Inferior parietal cortex (tissue), 1 donor: ENCODE data around the gene PTBP3.
"Not testable (repeated sequence)": the region's sequence is repeated elsewhere in the genome, so short reads cannot be mapped to it uniquely, and the experiment has no call there.

Experiments
- DNase-seq: peaks from one replicate; pipeline ENCODE4 v3.0.0-alpha.2; 2016; ENCODE audit errors: extremely low spot score

The PTBP3 gene

DNA sequence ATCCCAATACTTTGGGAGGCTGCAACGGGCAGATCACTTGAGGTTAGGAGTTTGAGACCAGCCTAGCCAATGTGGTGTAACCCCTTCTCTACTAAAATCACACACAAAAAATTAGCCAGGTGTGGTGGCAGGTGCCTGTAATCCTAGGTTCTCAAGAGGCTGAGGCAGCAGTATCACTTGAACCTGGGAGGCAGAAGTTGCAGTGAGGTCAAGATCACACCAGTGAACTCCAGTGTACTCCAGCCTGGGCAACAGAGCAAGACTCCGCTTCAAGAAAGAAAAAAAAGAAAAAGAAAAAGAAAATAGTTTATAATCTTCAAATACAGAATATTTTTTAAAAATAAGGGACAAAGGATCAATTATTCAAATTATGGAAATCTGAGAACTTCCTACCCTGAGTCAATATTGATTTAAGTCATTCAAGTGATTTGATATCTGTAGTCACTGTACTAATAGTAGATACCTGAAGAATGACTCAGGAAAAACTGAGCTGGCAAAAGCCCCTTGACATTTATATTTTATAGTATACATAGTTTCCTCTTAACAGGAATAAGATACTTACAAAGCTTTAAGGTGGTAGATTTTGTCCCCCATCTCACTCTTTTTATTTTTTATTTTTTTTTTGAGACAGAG lies 61.8 kb downstream of the PTBP3 start:
- DNase-seq, result no peak

DNA sequence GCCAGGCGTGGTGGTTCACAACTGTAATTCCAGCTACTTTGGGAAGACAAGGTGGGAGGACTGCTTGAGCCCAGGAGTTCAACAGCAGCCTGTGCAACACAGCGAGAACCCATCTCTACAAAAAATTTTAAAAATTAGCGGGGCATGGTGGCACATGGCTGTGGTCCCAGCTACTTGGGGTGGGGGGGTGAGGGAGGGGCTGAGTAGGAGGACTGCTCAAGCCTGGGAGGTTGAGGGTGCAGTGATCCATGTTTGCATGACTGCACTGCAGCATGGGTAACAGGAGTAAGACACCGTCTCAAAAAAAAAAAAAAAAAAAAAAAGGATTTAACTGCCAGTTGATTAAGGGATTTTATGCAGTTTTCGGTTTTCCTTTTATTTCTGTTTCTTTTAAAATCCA lies 65.0 kb downstream of the PTBP3 start:
- DNase-seq, result no peak

DNA sequence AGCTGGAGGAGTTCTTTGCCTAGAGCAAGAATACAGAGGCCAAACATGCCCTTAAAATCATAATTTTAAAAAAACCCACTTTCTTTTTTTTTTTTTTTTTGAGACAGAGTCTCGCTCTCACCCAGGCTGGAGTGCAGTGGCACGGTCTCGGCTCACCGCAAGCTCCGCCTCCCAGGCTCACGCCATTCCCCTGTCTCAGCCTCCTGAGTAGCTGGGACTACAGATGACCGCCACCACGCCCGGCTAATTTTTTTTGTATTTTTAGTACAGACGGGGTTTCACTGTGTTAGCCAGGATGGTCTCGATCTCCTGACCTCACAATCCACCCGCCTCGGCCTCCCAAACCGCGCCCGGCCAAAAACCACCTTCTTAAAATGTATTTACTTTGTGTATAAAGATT lies 66.3 kb downstream of the PTBP3 start:
- DNase-seq, result not testable (repeated sequence)

DNA sequence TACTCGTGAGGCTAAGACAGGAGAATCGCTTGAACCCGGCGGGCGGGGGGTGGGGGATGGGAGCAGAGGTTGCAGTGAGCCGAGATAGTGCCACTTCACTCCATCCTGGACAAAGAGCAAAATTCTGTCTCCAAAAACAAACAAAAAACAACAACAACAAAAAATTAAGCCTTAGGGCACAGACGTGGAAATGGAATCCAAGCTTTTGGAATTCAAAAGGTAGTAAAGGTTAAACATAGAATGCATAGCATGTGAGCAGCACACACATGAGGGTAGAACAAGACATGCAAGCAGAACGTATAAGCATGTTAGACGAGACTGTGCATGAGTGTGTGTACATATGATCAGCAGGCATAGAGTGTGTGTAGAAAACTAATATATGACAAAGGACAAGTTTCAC lies 68.0 kb downstream of the PTBP3 start:
- no peak for DNase-seq

DNA sequence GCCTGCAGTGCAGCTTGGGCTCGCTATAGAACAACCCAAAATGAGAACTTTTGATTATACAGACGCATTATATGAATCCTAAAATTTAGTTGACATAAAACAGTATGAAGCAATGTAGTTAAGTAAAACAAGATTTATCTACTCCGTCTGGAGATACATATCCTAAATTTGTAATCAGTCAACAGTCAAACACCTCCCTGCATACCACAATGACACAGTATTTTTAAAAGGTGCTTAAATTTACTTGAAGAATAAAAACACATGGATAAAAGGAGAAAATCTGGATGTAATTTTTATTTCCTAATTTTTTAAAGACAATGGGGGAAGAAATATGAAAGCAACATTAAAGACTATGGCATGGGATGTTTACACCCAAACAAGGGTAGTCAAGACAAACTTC lies 70.8 kb downstream of the PTBP3 start:
- no peak for DNase-seq

DNA sequence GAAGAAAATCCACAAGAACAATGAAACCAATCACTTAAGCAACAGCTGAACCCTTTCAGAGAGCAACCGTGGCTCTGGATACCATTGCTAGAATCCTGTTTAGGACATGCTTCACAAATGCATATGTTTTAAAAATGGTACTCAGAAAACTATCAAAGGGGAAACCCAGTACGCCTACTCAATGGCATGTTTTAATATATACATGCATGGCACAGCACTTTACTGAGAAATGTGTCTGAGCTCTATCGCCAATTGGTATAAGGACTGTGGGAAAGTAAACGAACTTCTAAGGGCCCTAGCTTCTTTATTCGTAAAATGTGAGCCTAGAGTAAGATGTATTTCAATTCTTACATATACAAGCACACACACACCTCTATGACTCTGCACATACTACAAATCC lies 72.3 kb downstream of the PTBP3 start:
- no peak for DNase-seq

DNA sequence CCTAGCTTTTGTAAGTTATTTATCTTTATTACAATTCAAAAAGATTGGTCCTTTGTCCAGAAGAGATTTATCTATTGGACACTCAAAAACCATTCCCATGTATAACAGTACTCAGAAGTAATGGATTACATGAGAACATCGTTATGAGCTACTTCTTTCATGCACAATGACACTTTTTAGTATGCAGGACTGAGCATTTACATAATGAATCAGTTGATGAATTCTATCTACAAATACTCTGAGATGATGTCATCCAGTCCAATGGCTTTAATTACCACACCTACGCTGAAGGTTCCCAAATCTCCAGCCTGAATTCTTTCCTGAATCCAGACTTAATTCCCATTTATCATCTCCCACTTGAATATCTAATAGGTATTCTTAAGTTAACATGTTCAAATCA lies 75.3 kb downstream of the PTBP3 start:
- no peak for DNase-seq

DNA sequence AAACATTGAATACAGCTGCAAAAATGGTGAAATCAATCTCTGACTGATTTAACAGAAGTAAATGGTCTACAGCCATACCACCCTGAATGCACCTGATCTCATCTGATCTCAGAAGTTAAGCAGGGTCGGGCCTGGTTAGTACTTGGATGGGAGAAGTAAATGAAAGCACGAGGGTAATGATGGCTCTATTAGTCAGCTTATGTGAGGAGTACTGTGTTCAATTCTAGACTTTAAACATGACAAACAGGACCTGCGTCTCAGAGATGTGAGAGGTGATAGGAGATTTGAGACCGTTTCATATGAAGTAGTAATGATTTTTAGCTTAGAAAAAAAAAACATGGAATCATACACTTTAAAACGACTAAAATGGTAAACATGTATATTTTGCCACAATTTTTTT lies 81.2 kb downstream of the PTBP3 start:
- DNase-seq, result no peak

DNA sequence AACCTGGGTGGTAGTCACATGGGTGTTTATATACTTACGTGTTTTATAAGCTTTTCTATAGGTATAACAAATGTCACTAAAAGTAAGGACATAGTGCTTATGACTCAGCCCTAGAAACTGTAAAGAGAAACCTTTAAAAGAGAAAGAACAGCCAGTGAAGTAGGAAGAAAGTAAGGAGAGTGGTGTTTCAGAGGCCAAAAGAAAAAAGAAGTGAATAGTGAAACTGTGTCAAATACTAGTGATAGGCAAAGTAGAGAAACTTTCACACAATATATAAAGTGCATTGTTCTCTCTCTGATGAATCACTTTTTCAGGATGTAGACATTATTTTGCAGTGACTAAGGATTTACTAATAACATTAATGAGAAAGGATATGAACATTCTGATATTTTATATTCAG lies 84.1 kb downstream of the PTBP3 start:
- DNase-seq, result no peak

DNA sequence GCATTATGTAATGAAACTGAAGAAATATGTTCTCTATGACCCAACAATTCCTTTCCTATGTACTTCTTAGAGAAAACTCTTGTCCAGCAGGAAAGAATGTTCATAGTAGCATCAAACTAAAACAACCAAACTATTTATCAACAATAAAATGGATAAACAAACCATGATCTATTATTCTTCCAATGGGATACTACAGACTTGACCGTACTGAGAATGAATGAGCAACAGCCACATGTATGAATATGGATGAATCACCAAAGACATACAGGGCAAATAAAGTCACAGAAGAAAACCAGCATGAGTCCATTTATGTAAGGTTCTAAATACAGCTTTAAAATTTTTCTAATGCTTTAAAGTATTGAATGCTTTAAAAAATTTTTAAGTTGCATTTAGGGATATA lies 84.7 kb downstream of the PTBP3 start:
- DNase-seq, result no peak

DNA sequence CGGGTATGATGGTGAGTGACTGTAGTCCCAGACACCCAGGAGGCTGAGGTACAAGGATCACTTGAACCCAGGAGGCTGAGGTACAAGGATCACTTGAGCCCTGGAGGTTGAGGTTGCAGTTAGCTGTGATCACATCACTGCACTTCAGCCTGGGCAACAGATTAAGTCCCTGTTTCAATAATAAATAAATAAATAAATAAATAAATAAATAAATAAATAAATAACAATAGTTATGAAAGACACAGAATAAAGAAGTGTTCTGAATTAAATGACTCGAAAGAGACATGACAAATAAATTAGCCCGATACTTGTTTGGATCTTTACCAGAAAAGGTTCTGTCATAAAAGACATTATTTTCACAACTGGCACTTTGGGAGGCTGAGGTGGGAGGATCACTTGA lies 86.3 kb downstream of the PTBP3 start:
- no peak for DNase-seq

DNA sequence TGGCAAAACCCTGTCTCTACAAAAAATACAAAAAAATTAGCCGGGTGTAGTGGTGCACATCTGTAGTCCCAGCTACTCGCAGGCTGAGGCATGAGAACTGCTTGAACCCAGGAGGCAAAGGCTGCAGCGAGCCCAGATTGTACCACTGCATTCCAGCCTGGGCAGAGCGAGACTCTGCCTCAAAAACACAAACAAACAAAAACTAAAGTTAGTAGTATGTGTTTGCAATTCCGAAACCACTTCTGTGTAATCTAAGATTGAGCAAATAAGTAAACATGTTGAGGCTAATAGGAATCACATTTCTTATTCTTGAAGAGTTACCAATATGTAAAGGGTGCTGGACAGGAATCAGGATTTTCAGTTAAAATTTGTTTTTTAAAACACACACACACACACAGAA lies 88.3 kb downstream of the PTBP3 start:
- no peak for DNase-seq

DNA sequence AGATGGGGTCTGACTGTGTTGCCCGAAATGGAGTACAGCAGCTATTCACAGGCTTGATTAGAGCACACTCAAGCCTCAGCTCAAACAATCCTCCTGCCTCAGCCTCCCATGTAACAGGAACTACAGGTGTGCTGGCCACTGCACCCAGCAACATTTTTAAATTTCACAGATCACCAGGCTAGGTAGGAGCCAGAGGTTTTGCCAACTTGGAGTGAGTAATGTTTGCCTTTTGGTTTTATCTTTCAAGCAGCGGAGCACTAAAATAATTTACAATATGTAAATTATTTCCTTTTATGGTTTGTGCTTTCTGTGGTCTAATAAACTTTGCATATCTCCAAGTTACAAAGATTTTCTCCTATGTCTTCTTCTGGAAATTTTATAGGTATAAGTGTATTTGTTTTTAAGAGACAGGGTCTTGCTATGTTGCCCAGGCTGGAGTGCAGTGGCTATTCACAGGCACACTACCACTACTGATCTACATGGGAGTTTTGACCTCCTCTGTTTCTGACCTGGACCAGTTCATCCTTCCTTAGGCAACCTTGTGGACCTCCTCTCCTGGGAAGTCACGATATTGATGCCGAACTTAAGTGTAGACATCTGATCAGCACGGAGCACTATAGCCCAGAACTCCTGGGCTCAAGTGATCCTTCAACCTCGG lies 91.1 kb downstream of the PTBP3 start:
- no peak for DNase-seq

DNA sequence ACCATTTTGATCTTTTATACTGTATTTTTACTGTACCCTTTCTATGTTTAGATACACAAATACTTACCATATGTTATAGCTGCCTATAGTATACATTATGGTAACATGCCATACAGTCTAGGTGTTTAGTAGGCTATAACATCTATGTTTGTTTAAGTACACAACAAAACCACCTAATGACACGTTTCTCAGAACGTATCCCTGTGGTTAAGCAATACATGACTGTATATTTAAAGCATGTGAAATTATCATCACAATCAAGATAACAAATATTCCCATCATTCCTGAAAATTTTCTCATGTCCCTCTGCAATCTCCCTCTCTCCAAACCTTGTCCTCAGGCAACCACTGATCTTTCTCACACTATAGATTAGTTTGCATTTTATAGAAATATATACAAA lies 91.9 kb downstream of the PTBP3 start:
- no peak for DNase-seq

DNA sequence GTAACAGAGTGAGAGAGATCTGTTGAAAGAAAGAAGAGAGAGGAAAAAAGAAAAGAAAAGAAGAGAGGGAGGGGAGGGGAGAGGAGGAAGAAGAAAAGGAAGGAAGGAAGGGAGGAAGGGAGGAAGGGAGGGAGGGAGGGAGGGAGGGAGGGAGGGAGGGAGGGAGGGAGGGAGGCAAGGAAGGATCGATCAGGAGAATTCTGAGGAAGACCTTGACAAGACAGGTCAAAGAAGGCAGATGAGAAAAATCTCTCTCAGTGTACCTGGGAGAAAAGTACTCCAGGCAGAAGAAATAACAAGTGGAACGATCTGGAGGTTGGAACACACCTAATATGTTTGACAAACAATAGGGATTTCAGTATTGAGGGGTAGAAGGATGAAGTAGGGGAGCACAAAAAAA lies 93.7 kb downstream of the PTBP3 start:
- DNase-seq, result no peak

DNA sequence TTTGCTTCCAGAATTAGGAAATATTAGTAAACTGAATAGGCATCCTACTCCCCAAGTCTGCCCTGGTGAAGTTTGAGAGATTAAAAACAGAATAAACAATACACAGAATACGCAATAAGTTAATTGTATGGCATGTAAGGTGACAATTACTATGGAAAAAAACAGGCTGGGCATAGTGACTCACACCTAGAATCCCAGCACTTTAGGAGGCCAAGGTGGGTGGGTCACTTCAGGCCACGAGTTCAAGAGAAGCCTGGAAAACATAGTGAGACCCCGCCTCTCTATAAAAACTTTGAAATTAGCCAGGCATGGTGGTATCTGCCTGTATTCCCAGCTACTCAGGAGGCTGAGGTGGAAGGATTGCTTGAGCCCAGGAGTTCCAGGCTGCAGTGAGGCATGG lies 94.1 kb downstream of the PTBP3 start:
- no peak for DNase-seq

DNA sequence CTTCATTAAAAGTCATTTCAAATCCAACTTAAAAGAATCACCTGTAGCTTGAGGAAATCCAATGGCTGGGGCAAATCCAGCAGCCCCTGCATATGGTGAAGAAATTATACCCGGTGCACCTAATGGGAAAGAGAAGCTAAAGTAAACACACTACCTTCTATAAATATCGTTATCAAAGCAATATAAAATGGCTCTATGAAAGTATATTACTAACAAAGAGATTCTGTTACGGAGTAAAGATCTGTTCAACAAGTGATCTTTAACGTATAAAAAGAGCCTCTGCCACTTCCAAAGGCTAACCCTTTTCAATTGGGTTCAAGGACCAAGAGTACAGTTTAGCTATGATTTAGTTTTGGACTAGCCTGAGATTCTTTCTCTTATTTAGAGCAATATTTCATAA lies 98.6 kb downstream of the PTBP3 start:
- DNase-seq, result no peak

DNA sequence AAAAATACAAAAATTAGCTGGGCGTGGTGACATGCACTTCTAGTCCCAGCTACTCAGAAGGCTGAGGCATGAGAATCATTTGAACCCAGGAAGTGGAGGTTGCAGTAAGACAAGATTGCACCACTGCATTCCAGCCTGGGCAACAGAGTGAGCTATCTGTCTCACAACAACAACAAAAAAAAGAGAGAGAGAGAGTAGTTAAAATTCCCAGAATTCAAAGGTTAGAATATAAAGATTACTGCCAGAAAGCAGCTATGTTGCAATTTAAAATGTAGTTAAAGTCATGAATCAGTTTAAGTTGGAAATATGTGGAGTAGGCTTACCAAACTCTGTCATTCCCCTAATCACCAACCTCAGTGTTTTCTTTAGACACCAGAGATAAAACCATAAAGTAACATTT lies 99.7 kb downstream of the PTBP3 start:
- DNase-seq, result no peak

DNA sequence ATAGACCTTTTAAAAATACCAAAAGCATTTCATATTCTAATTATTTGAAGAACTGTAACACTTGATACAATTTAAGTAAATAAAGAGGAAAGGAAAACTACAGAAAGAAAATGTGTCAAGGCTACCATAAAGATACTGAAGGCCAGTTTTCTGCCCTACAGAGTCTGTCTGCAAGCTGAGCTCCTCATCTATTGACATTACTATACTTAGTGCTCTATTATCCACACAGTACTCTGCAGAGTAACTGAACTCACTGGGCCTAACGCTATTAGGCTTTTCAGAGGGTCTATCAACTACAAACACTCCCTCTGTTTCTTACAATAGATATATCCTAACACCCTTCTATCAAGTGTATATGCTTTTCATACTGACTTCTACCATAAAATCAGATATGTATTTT lies 101.2 kb downstream of the PTBP3 start:
- DNase-seq, result no peak

DNA sequence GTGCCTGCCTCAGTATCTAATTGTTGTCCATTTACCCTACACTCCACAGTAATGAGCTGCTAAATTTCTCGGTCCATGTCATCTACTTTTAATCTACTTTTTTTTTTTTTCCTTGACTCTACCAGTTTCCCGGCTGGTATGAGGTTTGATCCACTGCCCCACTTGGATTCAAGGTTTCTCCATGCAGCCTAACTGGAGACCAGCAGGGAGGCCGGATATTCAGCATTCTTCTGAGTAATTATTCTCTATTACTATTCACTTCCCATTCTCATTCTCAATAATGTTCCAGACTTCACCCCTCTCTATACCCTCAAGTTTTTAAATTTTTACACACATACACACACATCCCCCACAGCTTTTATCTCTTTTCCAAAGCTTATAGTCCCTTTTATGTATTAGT lies 107.3 kb downstream of the PTBP3 start:
- no peak for DNase-seq

DNA sequence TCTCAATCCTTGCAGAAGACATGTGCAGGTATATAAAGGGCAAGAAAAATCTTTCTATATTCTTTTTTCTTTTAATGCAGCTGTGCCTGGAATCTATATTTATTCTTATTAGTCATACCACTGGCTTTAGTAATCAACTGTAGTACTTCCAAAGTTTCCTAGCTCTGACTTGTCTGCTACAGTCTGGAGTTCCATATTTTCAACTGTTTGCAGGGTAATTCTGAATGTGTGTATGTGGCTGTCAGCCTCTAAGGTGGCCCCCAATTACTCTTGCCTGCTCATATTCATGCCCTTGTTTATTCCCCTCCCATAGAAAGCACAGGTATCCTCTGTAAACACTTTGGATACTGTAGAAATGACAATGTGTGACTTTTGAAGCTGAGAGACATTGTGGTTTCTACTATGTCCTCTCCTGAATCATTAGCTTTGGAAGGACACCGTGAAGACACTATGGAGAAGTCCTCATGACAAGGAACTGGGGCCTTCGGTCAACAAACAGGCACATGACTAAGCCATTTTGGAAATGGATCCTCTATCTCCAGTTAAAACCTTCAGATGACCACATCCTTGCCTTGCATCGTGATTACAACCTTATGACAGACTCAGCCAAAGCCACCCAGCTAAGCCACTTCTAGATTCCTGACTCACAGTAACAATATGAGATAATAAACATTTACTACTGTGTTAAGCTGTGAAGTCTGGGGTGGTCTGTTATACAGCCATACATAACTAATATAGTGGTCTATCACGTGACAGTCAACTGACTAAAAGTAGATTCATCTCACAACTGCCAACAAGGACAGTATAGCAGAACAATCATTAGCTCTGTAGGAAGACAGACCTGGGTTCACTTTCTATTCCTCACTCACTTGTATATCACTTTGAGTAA lies 108.8 kb downstream of the PTBP3 start:
- no peak for DNase-seq

DNA sequence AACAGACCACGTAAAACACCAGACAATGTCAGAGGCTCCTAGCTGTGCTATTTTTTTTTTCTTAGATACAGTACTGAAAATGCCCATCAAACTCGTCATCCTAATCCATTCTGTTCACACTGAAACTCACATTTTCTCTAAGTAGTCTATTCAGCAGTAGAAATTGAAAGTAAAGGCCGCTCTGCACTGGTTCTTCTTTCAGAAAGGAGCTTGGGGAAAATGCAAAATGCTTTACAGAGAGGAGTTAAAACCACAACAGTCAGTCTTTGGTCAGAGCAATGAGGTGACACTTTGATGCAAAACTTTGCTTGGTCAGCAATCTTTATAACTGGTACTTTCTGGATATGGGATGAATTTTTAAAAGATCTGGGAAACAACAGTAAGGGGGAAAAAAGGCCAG lies 114.5 kb downstream of the PTBP3 start:
- DNase-seq, result no peak

DNA sequence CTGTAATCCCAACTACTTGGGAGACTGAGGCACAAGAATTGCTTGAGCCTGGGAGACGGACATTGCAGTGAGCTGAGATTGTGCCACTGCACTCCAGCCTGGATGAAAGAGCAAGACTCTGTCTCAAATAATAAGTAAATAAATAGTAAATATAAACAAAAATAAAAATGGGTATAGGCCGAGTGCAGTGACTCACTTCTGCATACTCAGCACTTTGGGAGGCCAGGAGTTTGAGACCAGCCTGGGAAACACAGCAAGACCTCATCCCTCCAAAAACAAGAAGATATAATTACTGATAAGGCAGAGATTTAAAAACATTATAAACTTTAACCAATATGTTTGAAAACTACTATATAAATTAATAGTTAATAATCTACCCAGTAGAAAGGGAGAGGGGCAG lies 120.5 kb downstream of the PTBP3 start:
- no peak for DNase-seq
